GM12891 (cell line): Measurements from ENCODE around the gene ARHGEF12.

Experiments
- PAX5 ChIP-seq: IDR thresholded peaks from 2 replicates; pipeline ENCODE4 v1.6.1; 2011; ENCODE audit warnings: low read length, moderate library complexity, mild to moderate bottlenecking; ENCODE audit not compliant: insufficient read depth, severe bottlenecking
- POLR2A ChIP-seq: IDR thresholded peaks from 2 replicates; pipeline ENCODE4 v1.6.1; 2011; ENCODE audit warnings: low read depth, low read length, control low read depth
- TAF1 ChIP-seq: IDR thresholded peaks from 2 replicates; pipeline ENCODE4 v1.6.1; 2011; ENCODE audit warnings: low read depth, low read length, control low read depth

- TF ChIP-seq POLR2A, result no peak
- TF ChIP-seq PAX5, result no peak
- no peak for TF ChIP-seq TAF1
These were observed 6.2 kb upstream of the ARHGEF12 start for GRCh38 chr11:120330045-120330444.
